GM12865 (cell line): ENCODE data around the gene GPS1.

Experiments used
- DNase-seq: peaks from one replicate; pipeline ENCODE4 v3.0.0; 2010; ENCODE audit warnings: low read depth
- H3K4me3 ChIP-seq: 2 replicates; pipeline ENCODE4 v1.5.1; 2011; ENCODE audit warnings: mild to moderate bottlenecking, low read depth, low read length, control low read depth
- TF ChIP-seq, protein P1 (sequence below): IDR thresholded peaks from 2 replicates; pipeline ENCODE4 v1.5.1; 2011; ENCODE audit warnings: low read length, control low read depth, low read depth, inconsistent platforms; ENCODE audit not compliant: insufficient read depth; ENCODE audit errors: missing control alignments

Gene GPS1

DNA sequence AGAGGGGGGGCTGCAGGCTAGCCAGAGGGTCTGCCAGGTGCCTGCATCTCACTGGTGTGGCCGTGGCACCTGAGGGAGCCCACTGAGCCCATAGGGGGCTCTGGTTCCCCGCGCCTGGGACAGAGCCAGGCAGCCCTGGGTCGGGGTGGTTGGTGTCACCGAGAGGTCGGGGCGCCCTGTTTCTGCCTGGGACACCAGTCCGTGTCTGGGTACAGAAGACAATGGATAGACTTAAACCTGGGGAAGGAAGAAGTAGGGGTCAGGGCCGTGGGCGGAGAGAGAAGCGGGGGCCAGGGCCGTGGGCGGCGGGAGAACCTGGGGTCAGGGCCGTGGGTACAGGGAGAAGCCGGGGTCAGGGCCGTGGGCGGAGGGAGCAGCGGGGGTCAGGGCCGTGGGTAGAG lies 3.1 kb upstream of the GPS1 start:
- TF ChIP-seq, protein P1, sequence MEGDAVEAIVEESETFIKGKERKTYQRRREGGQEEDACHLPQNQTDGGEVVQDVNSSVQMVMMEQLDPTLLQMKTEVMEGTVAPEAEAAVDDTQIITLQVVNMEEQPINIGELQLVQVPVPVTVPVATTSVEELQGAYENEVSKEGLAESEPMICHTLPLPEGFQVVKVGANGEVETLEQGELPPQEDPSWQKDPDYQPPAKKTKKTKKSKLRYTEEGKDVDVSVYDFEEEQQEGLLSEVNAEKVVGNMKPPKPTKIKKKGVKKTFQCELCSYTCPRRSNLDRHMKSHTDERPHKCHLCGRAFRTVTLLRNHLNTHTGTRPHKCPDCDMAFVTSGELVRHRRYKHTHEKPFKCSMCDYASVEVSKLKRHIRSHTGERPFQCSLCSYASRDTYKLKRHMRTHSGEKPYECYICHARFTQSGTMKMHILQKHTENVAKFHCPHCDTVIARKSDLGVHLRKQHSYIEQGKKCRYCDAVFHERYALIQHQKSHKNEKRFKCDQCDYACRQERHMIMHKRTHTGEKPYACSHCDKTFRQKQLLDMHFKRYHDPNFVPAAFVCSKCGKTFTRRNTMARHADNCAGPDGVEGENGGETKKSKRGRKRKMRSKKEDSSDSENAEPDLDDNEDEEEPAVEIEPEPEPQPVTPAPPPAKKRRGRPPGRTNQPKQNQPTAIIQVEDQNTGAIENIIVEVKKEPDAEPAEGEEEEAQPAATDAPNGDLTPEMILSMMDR, result no peak
- H3K4me3 ChIP-seq, result no peak overlapping the region
- DNase-seq, result no peak

DNA sequence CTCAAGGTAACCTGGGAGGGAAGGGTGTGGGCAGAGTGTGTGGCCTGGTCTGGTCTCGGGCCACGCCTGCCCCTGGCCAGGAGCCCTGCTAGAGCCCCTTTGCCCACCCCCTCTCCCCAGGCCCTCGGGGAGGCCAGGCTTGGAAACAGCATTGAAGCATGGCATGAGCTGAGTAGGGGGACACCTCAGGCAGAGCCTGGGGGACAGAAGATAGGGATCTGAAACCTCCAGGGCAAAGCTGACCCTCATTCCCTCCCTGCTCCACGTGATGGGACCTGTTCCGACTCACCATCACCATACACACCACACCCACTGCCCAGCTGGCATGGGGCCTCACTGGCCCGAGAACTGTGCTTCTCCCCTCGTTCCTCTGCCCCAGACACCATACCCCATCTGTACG lies 2.6 kb upstream of the GPS1 start:
- TF ChIP-seq, protein P1, result no peak
- no peak overlapping the region for H3K4me3 ChIP-seq
- DNase-seq, result no peak

- DNase-seq, result no peak
- TF ChIP-seq, protein P1, result no peak
- H3K4me3 ChIP-seq, result no peak overlapping the region
These were observed 2.2 kb upstream of the GPS1 start for GRCh38 chr17:82049521-82049971.

DNA sequence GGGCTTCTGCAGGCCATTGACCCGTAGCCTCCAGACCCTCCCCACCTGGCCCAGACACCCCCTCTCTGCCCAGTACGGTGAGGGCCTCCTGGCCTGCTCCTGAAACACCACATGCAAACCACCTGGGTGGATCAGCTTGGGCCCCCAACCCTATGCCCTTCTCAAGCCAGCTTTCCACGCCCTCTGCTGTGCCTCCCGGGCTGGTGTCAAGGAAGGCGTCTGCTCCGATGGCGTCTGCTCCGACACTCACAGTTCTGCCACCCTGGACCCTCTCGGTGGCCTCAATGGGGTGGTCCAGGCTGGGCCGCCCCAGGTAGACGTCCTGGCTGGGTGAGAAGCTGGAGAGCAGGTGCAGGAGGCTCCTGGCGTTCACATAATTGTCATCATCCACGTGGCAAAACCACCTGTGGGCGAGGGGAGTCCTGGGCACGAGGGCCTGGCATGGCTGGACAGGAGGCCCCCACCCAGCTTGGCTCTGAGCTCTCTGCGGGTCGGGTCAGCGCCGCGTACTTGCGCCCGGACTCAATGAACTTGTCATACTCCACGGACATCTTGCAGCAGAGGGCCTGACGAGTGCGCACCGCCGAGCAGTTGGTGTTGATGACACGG lies 1.4 kb upstream of the GPS1 start:
- TF ChIP-seq, protein P1, result no peak
- no peak overlapping the region for H3K4me3 ChIP-seq
- no peak for DNase-seq

GRCh38 chr17:82050761-82051641 lies 697 bp upstream of the GPS1 start:
- TF ChIP-seq, protein P1, result no peak
- H3K4me3 ChIP-seq, result peak overlapping the region; percentile 65

DNA sequence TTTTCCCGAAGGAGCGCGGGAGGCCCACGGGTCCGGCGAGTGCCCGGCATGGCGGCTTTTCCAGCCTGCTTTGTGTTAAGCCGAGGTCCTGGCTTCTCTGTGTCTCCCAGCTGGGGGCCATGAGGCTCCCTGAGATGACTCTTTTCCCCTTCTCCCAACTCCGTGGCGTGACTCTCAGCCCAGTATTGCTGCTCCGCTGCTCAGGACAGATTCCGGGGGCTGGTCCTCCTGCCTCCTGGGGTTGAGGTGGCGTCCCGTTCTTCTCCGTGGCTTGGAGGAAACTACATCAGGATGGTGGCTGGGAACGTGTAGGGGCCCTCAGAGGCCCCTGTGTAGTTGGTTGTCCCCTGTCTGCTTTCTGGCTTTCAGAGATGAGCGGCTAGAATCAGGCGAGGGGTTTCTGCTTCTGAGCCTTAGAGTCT lies 951 bp downstream of the GPS1 start:
- peak overlapping the region; percentile 80 for H3K4me3 ChIP-seq
- DNase-seq, result no peak
- TF ChIP-seq, protein P1, result no peak

More at GRCh38 chr17:82050761-82051641, 697 bp upstream of the GPS1 start:
- no peak for DNase-seq
